GM21526 (cell line): ENCODE data around the gene CPVL.

Experiments used
- ATAC-seq: cut with Tn5 transposase; IDR thresholded peaks from one replicate; pipeline ENCODE4 v1.9.1; 2021; ENCODE audit warnings: moderate library complexity; ENCODE audit not compliant: unreplicated experiment, low FRiP score

The CPVL gene

GRCh38 chr7:29053105-29053872 is 93.0 kb downstream of the CPVL start:
- no peak for ATAC-seq

DNA sequence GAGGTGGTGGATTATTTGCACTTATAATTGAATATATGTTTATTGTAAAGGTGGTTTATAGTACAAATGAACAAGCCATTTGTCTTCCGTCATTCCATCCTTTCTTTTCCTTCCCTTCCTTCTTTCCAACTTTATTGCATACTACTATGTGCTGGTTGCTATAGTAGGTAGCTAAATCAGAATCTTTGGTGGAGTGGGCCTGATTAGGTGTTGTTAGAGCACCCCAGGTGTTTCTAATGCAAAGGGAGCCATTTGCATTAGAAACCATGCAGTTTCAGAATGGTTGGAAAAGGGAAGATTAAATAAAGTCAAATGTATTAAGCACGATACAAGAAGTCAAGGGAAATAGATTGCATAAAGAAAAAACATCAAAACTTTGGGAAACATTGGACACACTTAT is 99.4 kb downstream of the CPVL start:
- ATAC-seq = no peak

DNA sequence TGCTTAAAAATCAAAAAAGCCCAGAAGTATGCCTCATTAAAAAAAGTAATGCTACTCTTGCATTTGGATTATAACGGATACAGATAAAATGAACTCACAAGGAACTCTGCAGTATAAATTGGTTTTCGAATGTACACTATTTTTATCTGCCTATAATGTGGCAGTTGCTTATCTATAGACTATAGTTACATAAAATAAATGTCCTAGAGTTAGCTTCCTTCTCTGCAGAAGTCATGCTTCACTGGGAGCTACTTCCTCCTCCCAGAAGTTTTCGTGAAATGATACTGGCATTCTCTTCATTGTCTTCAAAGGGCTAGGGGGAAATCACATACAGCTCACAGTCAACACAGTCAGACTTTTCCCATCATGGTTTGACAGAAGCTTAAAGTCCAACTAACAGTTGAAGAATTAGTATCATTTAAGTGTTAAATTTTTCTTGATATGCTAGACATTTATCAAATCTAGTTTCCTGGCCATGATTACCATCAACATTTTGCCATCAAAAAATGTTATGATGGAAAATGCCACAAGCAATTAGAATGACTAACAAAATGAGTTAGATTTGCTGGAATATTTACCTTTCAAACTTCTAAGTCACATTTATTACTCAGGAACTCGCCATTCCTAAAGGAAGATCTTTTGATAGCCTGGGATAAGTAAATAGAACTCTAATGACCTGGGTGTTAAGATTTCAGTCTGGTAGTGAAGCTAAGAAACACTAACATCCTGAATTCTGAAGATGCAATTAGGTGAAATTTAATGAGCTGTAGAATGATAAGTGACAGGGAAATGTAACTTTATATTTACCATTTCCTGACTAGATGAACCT is 100.9 kb downstream of the CPVL start:
- ATAC-seq = no peak

- ATAC-seq = no peak
Measured at GRCh38 chr7:29044554-29044953, 101.8 kb downstream of the CPVL start.

- no peak for ATAC-seq
Measured at GRCh38 chr7:29043576-29043975, 102.8 kb downstream of the CPVL start.

- ATAC-seq = no peak
Measured at GRCh38 chr7:29042824-29043231, 103.5 kb downstream of the CPVL start.

DNA sequence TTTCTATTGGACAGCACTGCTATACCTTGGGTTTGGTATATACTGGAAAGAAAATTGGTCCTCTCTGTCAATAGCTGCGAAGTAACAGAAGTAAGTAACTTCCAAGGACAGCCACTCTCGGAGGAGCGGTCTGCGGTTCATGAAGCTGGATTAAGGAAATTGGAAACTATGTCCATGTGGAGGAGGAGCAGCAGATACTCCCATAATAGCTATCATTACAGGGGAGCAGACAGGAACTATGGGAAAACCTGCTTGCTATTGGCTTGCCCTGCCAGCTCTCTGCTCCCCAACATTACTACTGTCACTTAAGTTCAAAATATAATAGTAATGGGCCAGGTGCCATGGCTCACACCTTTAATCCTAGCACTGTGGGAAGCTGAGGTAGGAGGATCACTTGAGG is 104.3 kb downstream of the CPVL start:
- no peak for ATAC-seq

GRCh38 chr7:29040579-29040925 is 105.8 kb downstream of the CPVL start:
- ATAC-seq = no peak

DNA sequence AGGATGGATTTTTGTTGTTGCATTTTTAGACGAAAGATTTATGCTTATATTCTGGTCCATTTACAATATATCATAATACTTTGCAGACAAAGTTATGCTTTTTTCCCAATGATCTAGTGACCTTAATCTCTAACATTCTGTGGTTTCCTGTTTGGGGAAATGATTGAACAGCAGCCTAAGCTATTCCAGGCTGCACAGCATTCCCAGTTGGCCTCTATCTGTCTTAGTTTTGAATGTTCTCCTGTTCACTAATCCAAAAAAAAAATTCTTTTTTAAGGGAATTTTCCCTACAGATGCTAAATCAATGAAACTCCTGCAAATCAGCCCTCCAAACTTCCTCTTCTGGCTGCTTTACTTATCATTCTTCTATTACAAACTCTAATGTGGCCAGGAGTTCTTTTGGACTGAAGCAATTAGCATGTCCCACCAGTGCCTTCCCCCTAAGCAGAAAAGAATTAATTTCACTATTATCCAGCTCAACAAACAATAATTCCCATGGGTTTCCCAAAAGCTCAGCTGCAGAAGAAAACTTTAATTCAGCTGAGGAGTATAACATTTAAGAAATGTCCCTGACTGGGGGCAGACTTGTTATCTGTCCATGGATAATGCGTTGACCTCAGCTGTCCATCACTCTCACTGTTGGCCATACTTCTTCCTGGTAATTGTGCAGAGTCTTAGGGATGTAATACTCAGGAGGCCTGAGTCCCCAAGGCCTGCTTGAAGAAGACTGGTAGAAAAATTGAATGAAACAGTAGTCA is 106.3 kb downstream of the CPVL start:
- no peak for ATAC-seq

DNA sequence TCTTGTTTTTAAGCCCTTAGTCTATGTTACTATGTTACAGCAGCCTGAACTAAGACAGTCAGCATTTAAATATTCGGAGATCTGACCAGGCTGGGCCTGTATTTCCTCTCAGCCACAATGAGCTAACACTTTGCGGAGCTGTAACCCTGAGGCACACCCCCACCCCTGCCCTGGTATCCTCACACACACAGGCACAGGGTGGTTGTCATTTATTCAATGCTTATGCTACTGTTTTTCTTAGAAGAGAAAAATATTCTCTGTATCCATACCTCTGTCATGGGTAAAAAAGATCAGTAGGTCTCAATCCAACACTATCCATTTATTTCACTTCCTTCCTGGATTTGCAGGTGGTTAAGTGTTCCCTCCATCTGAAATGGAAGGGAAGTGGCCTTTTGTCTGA is 107.9 kb downstream of the CPVL start:
- no peak for ATAC-seq

- no peak for ATAC-seq
Measured at GRCh38 chr7:29035044-29035740, 111.1 kb downstream of the CPVL start.

GRCh38 chr7:29033584-29033983 is 112.8 kb downstream of the CPVL start:
- ATAC-seq = no peak

GRCh38 chr7:29032146-29032545 is 114.2 kb downstream of the CPVL start:
- ATAC-seq = no peak

DNA sequence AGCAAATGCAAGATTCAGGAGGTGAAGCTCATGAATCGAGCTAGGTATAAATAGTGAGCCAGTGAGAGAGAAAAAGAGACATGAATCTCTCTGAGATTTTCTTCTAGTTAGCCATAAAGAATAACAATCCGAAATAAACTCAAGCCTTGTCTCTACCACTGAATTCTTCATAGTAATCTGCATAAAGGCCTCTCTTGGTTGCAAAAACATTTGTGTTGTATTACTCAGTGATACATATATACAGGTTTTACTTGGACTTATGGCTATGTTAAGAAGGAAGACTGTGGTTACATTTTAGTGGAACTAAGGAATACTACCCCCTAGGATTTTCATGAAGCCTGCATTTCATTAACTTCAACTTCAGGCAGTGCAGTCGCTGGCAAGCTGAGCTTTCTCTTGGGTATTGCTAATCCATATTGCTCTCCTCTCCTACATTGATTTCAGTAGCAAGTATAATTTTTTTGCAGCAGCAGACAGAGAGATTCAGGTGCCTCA is 115.5 kb downstream of the CPVL start:
- no peak for ATAC-seq

- no peak for ATAC-seq
Measured at GRCh38 chr7:29022291-29022988, 123.9 kb downstream of the CPVL start.

DNA sequence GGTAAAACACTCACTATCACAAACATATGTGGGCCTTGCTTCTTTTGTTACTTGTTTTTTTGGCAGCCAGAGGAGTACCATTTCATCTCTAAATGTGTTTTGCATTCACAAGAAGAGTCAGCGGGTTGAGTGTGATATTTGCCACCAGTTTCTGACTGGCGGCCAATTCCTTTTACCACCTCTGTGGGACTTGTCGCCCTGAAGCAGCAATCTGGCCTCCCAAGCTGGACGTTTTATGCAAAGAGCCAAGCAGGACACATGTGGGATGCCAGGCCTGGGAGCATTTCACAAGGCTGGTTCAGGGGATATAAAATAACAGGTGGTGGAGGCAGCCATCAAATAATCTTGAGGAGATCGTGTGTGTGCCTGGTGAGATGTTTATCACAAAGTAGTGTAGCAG is 126.4 kb downstream of the CPVL start:
- ATAC-seq = no peak

DNA sequence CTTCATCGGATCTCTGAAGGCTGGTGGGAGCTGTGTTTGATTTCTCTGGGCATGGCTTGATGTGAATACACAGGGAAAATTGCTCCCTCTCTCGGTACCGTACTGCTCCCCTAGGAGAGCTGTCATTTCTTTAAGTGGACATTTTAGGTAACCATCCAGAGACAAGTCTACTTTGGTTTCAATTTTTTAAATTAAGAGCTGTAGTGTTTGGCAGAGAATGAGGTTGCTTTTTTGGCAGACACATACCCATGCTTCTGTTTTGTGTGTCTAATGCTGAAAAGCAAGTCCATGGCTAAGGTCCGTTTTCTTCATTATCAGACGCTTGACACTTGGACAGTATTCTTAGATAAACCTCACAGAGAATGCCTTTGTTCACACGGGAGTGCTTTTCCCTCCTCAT is 127.0 kb downstream of the CPVL start:
- ATAC-seq = no peak

- ATAC-seq = no peak
Measured at GRCh38 chr7:29017713-29018112, 128.6 kb downstream of the CPVL start.

DNA sequence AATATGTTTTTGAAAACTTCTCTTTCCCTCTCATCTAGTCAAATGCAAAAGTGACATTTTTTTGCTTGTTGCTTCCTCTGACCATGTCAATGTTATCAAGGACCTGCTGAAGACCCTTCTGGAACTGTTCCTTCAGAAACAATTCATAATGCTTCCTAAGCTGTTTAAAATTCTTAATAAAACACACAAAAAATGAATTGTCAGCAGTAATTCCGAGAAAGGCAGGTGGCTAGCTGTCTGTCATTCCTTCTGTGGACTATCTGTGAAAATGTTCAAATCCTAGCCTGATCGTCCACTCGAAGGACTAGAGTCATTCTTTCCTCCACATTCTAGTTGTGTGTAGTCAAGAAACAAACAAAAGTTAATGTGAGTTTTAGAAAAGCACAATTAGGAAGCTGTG is 131.6 kb downstream of the CPVL start:
- ATAC-seq = no peak

DNA sequence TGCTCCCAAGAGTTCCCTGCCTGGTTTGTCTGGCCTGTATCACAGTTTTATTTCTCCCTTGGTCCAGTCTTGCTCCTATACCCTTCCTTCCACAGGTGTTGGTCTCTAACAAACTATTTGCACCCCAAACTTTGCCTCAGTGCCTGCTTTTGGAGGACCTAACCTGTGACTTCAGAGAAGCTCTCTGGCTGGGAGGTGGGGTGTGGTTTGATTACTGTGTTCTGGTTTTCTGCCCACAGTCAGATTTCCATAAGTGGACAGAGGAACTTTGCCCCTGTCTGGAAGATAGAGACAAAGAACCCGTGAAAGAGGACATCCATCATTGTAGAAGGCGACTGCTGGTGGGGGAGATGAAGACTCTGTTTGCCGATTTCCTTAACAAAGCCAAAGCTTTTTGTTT is 132.4 kb downstream of the CPVL start:
- no peak for ATAC-seq
